Measurements from ENCODE around the gene MEG3.
"Not testable (repeated sequence)": the region's sequence is repeated elsewhere in the genome, so short reads cannot be mapped to it uniquely, and the experiment has no call there.

The MEG3 gene

GRCh38 chr14:100788942-100789341, 37.0 kb upstream of the MEG3 start:
- DNase-seq (ENCODE audit: low read depth): no peak

- no peak for DNase-seq (ENCODE audit: low read depth)
Measured at GRCh38 chr14:100789460-100790417, 36.2 kb upstream of the MEG3 start.

GRCh38 chr14:100790502-100791347, 35.2 kb upstream of the MEG3 start:
- no peak for DNase-seq (ENCODE audit: low read depth)

GRCh38 chr14:100791348-100791735, 34.6 kb upstream of the MEG3 start:
- DNase-seq (ENCODE audit: low read depth): no peak

GRCh38 chr14:100791995-100792394, 33.9 kb upstream of the MEG3 start:
- no peak for DNase-seq (ENCODE audit: low read depth)

GRCh38 chr14:100796946-100797345, 29.0 kb upstream of the MEG3 start:
- no peak for DNase-seq (ENCODE audit: low read depth)

- no peak for DNase-seq (ENCODE audit: low read depth)
Measured at GRCh38 chr14:100800041-100800440, 25.9 kb upstream of the MEG3 start.

- DNase-seq (ENCODE audit: low read depth): not testable (repeated sequence)
Measured at GRCh38 chr14:100801433-100801832, 24.5 kb upstream of the MEG3 start.

- DNase-seq (ENCODE audit: low read depth): no peak
Measured at GRCh38 chr14:100802179-100802578, 23.7 kb upstream of the MEG3 start.

- DNase-seq (ENCODE audit: low read depth): no peak
Measured at GRCh38 chr14:100802766-100803165, 23.2 kb upstream of the MEG3 start.

- DNase-seq (ENCODE audit: low read depth): no peak
Measured at GRCh38 chr14:100803226-100803625, 22.7 kb upstream of the MEG3 start.

GRCh38 chr14:100803676-100804075, 22.2 kb upstream of the MEG3 start:
- DNase-seq (ENCODE audit: low read depth): no peak

- no peak for DNase-seq (ENCODE audit: low read depth)
Measured at GRCh38 chr14:100804138-100804537, 21.8 kb upstream of the MEG3 start.

GRCh38 chr14:100804558-100805309, 21.2 kb upstream of the MEG3 start:
- DNase-seq (ENCODE audit: low read depth): no peak

GRCh38 chr14:100806386-100806785, 19.5 kb upstream of the MEG3 start:
- no peak for DNase-seq (ENCODE audit: low read depth)

- no peak for DNase-seq (ENCODE audit: low read depth)
Measured at GRCh38 chr14:100807496-100807895, 18.4 kb upstream of the MEG3 start.

- no peak for DNase-seq (ENCODE audit: low read depth)
Measured at GRCh38 chr14:100807979-100808734, 17.8 kb upstream of the MEG3 start.

GRCh38 chr14:100810435-100810834, 15.5 kb upstream of the MEG3 start:
- no peak for DNase-seq (ENCODE audit: low read depth)

GRCh38 chr14:100810861-100811461, 15.0 kb upstream of the MEG3 start:
- DNase-seq (ENCODE audit: low read depth): no peak

GRCh38 chr14:100813291-100813690, 12.6 kb upstream of the MEG3 start:
- no peak for DNase-seq (ENCODE audit: low read depth)
